Stomach (tissue), 4 donors: ENCODE measurements around the gene PDPN.

Experiments used
- CTCF ChIP-seq, 7 experiments: fragments of 450-650 bp in 4 of 7; fragments of 200-600 bp in 3 of 7; sonication (generic) in 3 of 7; IDR thresholded peaks; one replicate each; pipeline ENCODE4 v1.5.1; 2016 to 2019; ENCODE audit warnings: antibody characterized with exemption in 7 of 7, control low read depth in 2 of 7, mild to moderate bottlenecking in 1 of 7
- POLR2A ChIP-seq, 4 donors: fragments of 450-650 bp; IDR thresholded peaks; one replicate each; pipeline ENCODE4 v1.6.1; 2016; ENCODE audit warnings: antibody characterized with exemption in 4 of 4, control low read depth in 2 of 4, mild to moderate bottlenecking in 1 of 4, moderate library complexity in 1 of 4
- POLR2AphosphoS5 ChIP-seq, 3 donors: sonication (generic); formaldehyde crosslinking; IDR thresholded peaks; one replicate each; pipeline ENCODE4 v1.6.1; 2016; ENCODE audit warnings: antibody characterized with exemption in 3 of 3

GRCh38 chr1:13618483-13618882 is 34.9 kb downstream of the PDPN start:
- TF ChIP-seq CTCF (IDR thresholded peaks at IDR 0.05) = no peak
- no peak for TF ChIP-seq POLR2A (IDR thresholded peaks at IDR 0.05)
- TF ChIP-seq POLR2AphosphoS5 (IDR thresholded peaks at IDR 0.05) = no peak
